Activated CD4-positive, alpha-beta memory T cell treated with anti-CD3 and anti-CD28 coated beads, Interleukin-2, amount 10 ng/mL, durations not matched to agents 7 days and 5 days (primary cell): Measurements from ENCODE around the gene FLT3. TPM values are rescaled to one million over a fixed set of nuclear protein-coding genes. Genes with fewer than 3 reads are reported as not detected.

Experiments used
- CTCF ChIA-PET: fragments of 350-600 bp; sonication (Branson Sonifier 250); formaldehyde crosslinking; loops from one replicate; lab custom pipeline; 2021; ENCODE audit warnings: antibody characterized with exemption, inconsistent platforms; lab: Charles Lee
- POLR2A ChIA-PET: fragments of 350-600 bp; sonication (Branson Sonifier 250); formaldehyde crosslinking; loops from one replicate; lab custom pipeline; 2021; ENCODE audit warnings: antibody characterized with exemption; lab: Charles Lee
- DNase-seq: peaks from one replicate; pipeline ENCODE4 v3.0.0-alpha.2; 2020
- H3K27ac Mint-ChIP-seq: one replicate; pipeline ENCODE4 v1.8.0; 2021; ENCODE audit warnings: mild to moderate bottlenecking, mixed read lengths
- H3K27me3 Mint-ChIP-seq: one replicate; pipeline ENCODE4 v1.8.0; 2021; ENCODE audit warnings: mixed read lengths
- H3K36me3 Mint-ChIP-seq: one replicate; pipeline ENCODE4 v1.8.0; 2021; ENCODE audit warnings: low read depth, mixed read lengths
- H3K4me1 Mint-ChIP-seq: one replicate; pipeline ENCODE4 v1.8.0; 2021; ENCODE audit warnings: mixed read lengths
- H3K4me3 Mint-ChIP-seq: one replicate; pipeline ENCODE4 v1.8.0; 2021; ENCODE audit warnings: mild to moderate bottlenecking, mixed read lengths
- H3K9me3 Mint-ChIP-seq: one replicate; pipeline ENCODE4 v1.8.0; 2021; ENCODE audit warnings: mixed read lengths
- total RNA-seq, 2 experiments: library from RNA; stranded (reverse); gene quantifications; one replicate each; pipeline ENCODE4 v1.2.3, GENCODE V29; 2021

The FLT3 gene
- total RNA-seq, 2 experiments from 2014 or later, result not detected

DNA sequence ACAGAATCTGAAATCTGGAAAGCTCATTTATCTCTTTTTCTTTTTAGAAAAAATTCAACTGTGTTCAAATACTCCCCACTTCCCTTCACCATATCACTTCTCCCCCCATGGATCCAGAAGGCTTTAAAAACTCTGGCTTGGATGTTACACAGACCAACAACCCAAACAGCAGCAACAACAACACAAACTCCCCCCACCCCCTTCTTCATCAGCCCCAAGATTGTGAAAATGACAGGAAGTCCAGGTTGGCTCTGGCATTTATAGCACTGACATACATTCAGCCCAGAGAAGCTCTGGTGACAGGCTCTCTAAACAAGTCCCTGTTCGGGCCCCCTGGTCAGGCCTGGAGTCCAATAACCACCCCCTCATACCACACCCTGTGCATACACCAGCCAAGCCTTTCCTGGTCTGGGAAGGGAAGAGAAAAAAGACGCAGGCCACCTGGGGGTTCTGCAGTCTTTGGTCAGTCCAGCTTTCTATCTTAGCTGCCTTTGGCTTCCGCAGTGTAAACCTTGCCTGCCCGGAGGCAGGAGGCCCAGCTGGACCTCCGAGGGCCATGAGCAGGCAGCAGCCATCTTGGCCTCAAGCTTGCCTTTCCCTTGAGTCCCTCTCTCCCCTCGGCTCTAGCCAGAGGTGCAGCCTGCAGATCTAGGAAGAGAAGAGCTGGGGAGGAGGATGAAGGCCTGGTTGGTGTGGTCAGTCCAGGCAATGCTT, 138.1 kb downstream of the FLT3 start:
- no peaks in the 10 kb centered on the region for H3K36me3 Mint-ChIP-seq
- no peaks in the 10 kb centered on the region for H3K9me3 Mint-ChIP-seq
- no peak overlapping the region for H3K4me3 Mint-ChIP-seq
- H3K27ac Mint-ChIP-seq, result no peak overlapping the region
- peaks cover 81% of the 10 kb centered on the region for H3K27me3 Mint-ChIP-seq
- ChIA-PET CTCF (interaction anchor here (0.9 to 1.3 kb wide), 3 partner anchors 8 to 132 kb away, joined by 3 to 5 read pairs (median 3); no protein-coding TSS in a partner anchor), POLR2A (no interaction called here)
- peaks cover 6% of the 10 kb centered on the region for H3K4me1 Mint-ChIP-seq
- DNase-seq, result no peak

GRCh38 chr13:27961227-27962085, 138.9 kb downstream of the FLT3 start:
- ChIA-PET CTCF (interaction anchor here (0.8 to 1.3 kb wide), 6 partner anchors 8 to 132 kb away, joined by 3 to 5 read pairs (median 3); no protein-coding TSS in a partner anchor), POLR2A (no interaction called here)
- Mint-ChIP-seq H3K4me3 (no peak overlapping the region), H3K27ac (no peak overlapping the region), H3K36me3 (no peaks in the 10 kb centered on the region), H3K4me1 (peaks cover 6% of the 10 kb centered on the region), H3K27me3 (peaks cover 81% of the 10 kb centered on the region), H3K9me3 (no peaks in the 10 kb centered on the region)
- DNase-seq, result no peak

- POLR2A ChIA-PET, result no interaction called here
- peak; percentile 43 for DNase-seq
- peaks cover 6% of the 10 kb centered on the region for H3K4me1 Mint-ChIP-seq
Measured at GRCh38 chr13:27960362-27961226, 139.8 kb downstream of the FLT3 start.

GRCh38 chr13:27959976-27960361, 140.4 kb downstream of the FLT3 start:
- POLR2A ChIA-PET, result no interaction called here
- Mint-ChIP-seq H3K9me3 (no peaks in the 10 kb centered on the region), H3K27me3 (peaks cover 78% of the 10 kb centered on the region), H3K4me1 (peaks cover 7% of the 10 kb centered on the region), H3K36me3 (no peaks in the 10 kb centered on the region), H3K27ac (no peak overlapping the region), H3K4me3 (peak overlapping the region; percentile 19)
- no peak for DNase-seq
- CTCF ChIA-PET, result interaction anchor here (1.3 to 1.7 kb wide), 2 partner anchors 12 to 598 kb away, joined by 3 to 4 read pairs; no protein-coding TSS in a partner anchor

More at GRCh38 chr13:27960362-27961226, 139.8 kb downstream of the FLT3 start:
- Mint-ChIP-seq H3K4me3 (peak overlapping the region; percentile 19), H3K9me3 (no peaks in the 10 kb centered on the region), H3K27ac (no peak overlapping the region), H3K27me3 (peaks cover 78% of the 10 kb centered on the region), H3K36me3 (no peaks in the 10 kb centered on the region)
- CTCF ChIA-PET, result interaction anchor here (0.8 to 1.3 kb wide), 3 partner anchors 11 to 132 kb away, joined by 3 read pairs; no protein-coding TSS in a partner anchor

GRCh38 chr13:27956576-27957300, 143.6 kb downstream of the FLT3 start:
- ChIA-PET POLR2A (no interaction called here), CTCF (interaction anchor here (1.2 to 1.3 kb wide), 3 partner anchors 23 to 130 kb away, joined by 3 to 6 read pairs (median 4); no protein-coding TSS in a partner anchor)
- H3K4me3 Mint-ChIP-seq, result no peak overlapping the region
- no peaks in the 10 kb centered on the region for H3K9me3 Mint-ChIP-seq
- H3K4me1 Mint-ChIP-seq, result peaks cover 20% of the 10 kb centered on the region
- DNase-seq, result no peak
- no peaks in the 10 kb centered on the region for H3K36me3 Mint-ChIP-seq
- no peak overlapping the region for H3K27ac Mint-ChIP-seq
- H3K27me3 Mint-ChIP-seq, result peaks cover 75% of the 10 kb centered on the region

DNA sequence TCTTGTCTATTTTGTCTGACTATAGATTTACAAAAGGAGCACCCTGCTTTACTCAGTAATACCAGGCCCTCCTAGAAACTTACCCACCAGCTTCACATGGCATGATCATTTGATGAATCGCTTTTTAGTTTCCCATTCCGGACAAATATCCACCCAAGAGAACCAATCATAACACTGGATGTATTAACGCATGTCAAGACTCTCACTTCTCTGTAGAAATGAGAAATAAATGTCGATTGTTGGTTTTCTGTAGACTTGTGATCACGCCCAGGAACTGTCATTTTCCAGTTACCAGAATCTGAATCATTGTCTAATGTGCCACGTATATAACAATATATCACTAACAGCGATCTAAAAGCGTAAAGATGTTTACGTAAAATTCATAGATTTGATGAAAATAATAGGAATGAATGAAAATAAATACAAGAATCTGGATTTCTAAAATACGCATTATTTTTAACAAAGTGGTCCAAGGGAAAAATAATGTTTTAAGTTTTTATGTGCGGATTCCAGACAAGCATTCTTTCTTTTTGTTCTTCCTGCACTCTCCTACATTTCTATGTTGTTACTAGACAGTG, 145.3 kb downstream of the FLT3 start:
- DNase-seq, result no peak
- CTCF ChIA-PET, result interaction anchor here (0.7 to 2.3 kb wide), 10 partner anchors 21 to 593 kb away, joined by 3 to 58 read pairs (median 5); no protein-coding TSS in a partner anchor
- no peaks in the 10 kb centered on the region for H3K9me3 Mint-ChIP-seq
- H3K4me3 Mint-ChIP-seq, result no peak overlapping the region
- H3K4me1 Mint-ChIP-seq, result peaks cover 16% of the 10 kb centered on the region
- POLR2A ChIA-PET, result interaction anchor here (0.6 kb wide), 1 partner anchor 8 kb away, joined by 3 read pairs; no protein-coding TSS in a partner anchor
- H3K36me3 Mint-ChIP-seq, result no peaks in the 10 kb centered on the region
- H3K27ac Mint-ChIP-seq, result no peak overlapping the region
- H3K27me3 Mint-ChIP-seq, result peaks cover 65% of the 10 kb centered on the region

GRCh38 chr13:27954406-27954851, 145.9 kb downstream of the FLT3 start:
- H3K36me3 Mint-ChIP-seq, result no peaks in the 10 kb centered on the region
- H3K4me1 Mint-ChIP-seq, result peaks cover 14% of the 10 kb centered on the region
- no peaks in the 10 kb centered on the region for H3K9me3 Mint-ChIP-seq
- DNase-seq, result no peak
- no peak overlapping the region for H3K27ac Mint-ChIP-seq
- POLR2A ChIA-PET, result interaction anchor here (0.6 kb wide), 1 partner anchor 9 kb away, joined by 3 read pairs; no protein-coding TSS in a partner anchor
- CTCF ChIA-PET, result interaction anchor here (0.7 to 2.3 kb wide), 21 partner anchors 8 to 592 kb away, joined by 3 to 58 read pairs (median 4); no protein-coding TSS in a partner anchor
- peaks cover 62% of the 10 kb centered on the region for H3K27me3 Mint-ChIP-seq
- peak overlapping the region; percentile 61 for H3K4me3 Mint-ChIP-seq

DNA sequence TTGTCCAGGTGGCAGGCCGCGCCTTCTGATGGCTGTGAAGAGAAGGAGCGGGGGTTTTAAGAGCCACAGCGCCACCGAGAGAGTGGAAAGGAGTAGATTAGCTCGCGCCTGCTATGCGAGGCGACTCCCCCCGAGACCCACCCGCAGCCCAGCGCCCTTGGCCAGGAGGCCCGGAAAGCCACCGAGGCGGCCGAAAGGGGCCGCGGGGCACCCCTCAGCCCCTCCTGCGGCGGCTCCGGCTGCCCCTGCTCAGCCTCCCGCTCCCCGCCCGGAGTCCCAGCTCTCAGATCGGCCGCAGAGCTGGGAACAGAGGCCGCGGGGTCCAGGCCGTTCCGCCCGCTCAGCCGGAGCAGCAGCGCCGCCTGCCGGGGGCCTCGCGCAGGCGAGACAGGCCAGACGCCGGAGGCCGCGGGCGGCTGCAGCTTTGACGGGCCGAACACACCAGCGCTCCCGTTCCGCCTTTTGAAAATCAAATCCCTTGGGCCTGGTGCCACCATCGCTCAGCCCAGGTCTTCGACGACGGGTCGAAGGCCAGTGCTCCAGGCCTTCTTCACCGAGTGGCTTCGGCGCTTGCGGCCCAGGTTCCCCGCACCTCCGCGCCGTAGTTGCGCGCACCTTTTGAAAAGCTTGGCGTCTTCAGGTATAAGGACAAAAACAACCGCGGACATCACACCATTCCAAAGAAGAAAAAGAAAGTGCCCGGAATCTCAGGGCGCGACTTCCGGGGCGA, 146.5 kb downstream of the FLT3 start:
- peak; percentile 69 for DNase-seq
- ChIA-PET POLR2A (no interaction called here), CTCF (interaction anchor here (0.6 to 2.3 kb wide), 27 partner anchors 8 to 592 kb away, joined by 3 to 58 read pairs (median 4); no protein-coding TSS in a partner anchor)
- Mint-ChIP-seq H3K27me3 (peaks cover 58% of the 10 kb centered on the region), H3K36me3 (no peaks in the 10 kb centered on the region), H3K4me1 (peaks cover 14% of the 10 kb centered on the region), H3K27ac (no peak overlapping the region), H3K4me3 (peak overlapping the region; percentile 61), H3K9me3 (no peaks in the 10 kb centered on the region)
